HG03469 (cell line): ENCODE results near the gene CDC27.
"Not testable (repeated sequence)": the region's sequence is repeated elsewhere in the genome, so short reads cannot be mapped to it uniquely, and the experiment has no call there.

Experiments
- ATAC-seq: cut with Tn5 transposase; IDR thresholded peaks from one replicate; pipeline ENCODE4 v1.9.1; 2021; ENCODE audit warnings: mild to moderate bottlenecking, moderate library complexity, moderate number of reproducible peaks; ENCODE audit not compliant: unreplicated experiment

CDC27 gene

GRCh38 chr17:47074361-47074760 lies 114.7 kb downstream of the CDC27 start:
- not testable (repeated sequence) for ATAC-seq

GRCh38 chr17:47073629-47074028 lies 115.5 kb downstream of the CDC27 start:
- ATAC-seq, result not testable (repeated sequence)

GRCh38 chr17:47072886-47073285 lies 116.2 kb downstream of the CDC27 start:
- ATAC-seq, result no peak

- not testable (repeated sequence) for ATAC-seq
Measured at GRCh38 chr17:47071171-47071570, 117.9 kb downstream of the CDC27 start.

GRCh38 chr17:47070266-47070665 lies 118.8 kb downstream of the CDC27 start:
- not testable (repeated sequence) for ATAC-seq
